ENCODE results near the gene SIDT2.
A peak's percentile ranks its signal among the peaks of the same experiment; 100 is the strongest.

Gene SIDT2

GRCh38 chr11:117172724-117173421, 5.7 kb upstream of the SIDT2 start:
- TF ChIP-seq ZNF274 (IDR thresholded peaks at IDR 0.05; ENCODE audit: low read depth, low read length) (no peak), YY1 (IDR thresholded peaks at IDR 0.05; ENCODE audit: insufficient read depth, insufficient read length) (no peak), SUZ12 (IDR thresholded peaks at IDR 0.05; ENCODE audit: extremely low read depth, insufficient read depth, insufficient read length) (no peak)
- Histone ChIP-seq H3K36me3 (ENCODE audit: insufficient read depth, insufficient read length, low read length) (peaks cover 15% of the 10 kb centered on the region), H3K9ac (ENCODE audit: insufficient read length, low read depth) (no peak overlapping the region), H3K4me3 (ENCODE audit: insufficient read length, low read depth) (no peak overlapping the region), H3K4me1 (ENCODE audit: insufficient read depth, insufficient read length) (peaks cover 3% of the 10 kb centered on the region), H3K9me3 (ENCODE audit: insufficient read depth, low read length) (no peaks in the 10 kb centered on the region), H3K27me3 (ENCODE audit: insufficient read depth, insufficient read length) (no peaks in the 10 kb centered on the region)
- no peak for DNase-seq (ENCODE audit: low read depth, low spot score)

GRCh38 chr11:117175104-117175503, 3.4 kb upstream of the SIDT2 start:
- Histone ChIP-seq H3K9ac (ENCODE audit: insufficient read length, low read depth) (no peak overlapping the region), H3K36me3 (ENCODE audit: insufficient read depth, insufficient read length, low read length) (peaks cover 11% of the 10 kb centered on the region), H3K4me1 (ENCODE audit: insufficient read depth, insufficient read length) (peaks cover 3% of the 10 kb centered on the region), H3K9me3 (ENCODE audit: insufficient read depth, low read length) (no peaks in the 10 kb centered on the region), H3K27me3 (ENCODE audit: insufficient read depth, insufficient read length) (no peaks in the 10 kb centered on the region), H3K4me3 (ENCODE audit: insufficient read length, low read depth) (no peak overlapping the region)
- TF ChIP-seq SUZ12 (IDR thresholded peaks at IDR 0.05; ENCODE audit: extremely low read depth, insufficient read depth, insufficient read length) (no peak), ZNF274 (IDR thresholded peaks at IDR 0.05; ENCODE audit: low read depth, low read length) (no peak), YY1 (IDR thresholded peaks at IDR 0.05; ENCODE audit: insufficient read depth, insufficient read length) (no peak)
- no peak for DNase-seq (ENCODE audit: low read depth, low spot score)

- peaks cover 9% of the 10 kb centered on the region for H3K36me3 ChIP-seq (ENCODE audit: insufficient read depth, insufficient read length, low read length)
- TF ChIP-seq YY1 (IDR thresholded peaks at IDR 0.05; ENCODE audit: insufficient read depth, insufficient read length), result no peak
- TF ChIP-seq SUZ12 (IDR thresholded peaks at IDR 0.05; ENCODE audit: extremely low read depth, insufficient read depth, insufficient read length), result no peak
- TF ChIP-seq ZNF274 (IDR thresholded peaks at IDR 0.05; ENCODE audit: low read depth, low read length), result no peak
- H3K4me1 ChIP-seq (ENCODE audit: insufficient read depth, insufficient read length), result peaks cover 4% of the 10 kb centered on the region
- no peak overlapping the region for H3K9ac ChIP-seq (ENCODE audit: insufficient read length, low read depth)
- no peaks in the 10 kb centered on the region for H3K27me3 ChIP-seq (ENCODE audit: insufficient read depth, insufficient read length)
- H3K9me3 ChIP-seq (ENCODE audit: insufficient read depth, low read length), result no peaks in the 10 kb centered on the region
- no peak for DNase-seq (ENCODE audit: low read depth, low spot score)
- H3K4me3 ChIP-seq (ENCODE audit: insufficient read length, low read depth), result no peak overlapping the region
These were observed 2.8 kb upstream of the SIDT2 start for GRCh38 chr11:117175781-117176180.

GRCh38 chr11:117176186-117176585, 2.4 kb upstream of the SIDT2 start:
- H3K27me3 ChIP-seq (ENCODE audit: insufficient read depth, insufficient read length), result no peaks in the 10 kb centered on the region
- H3K4me1 ChIP-seq (ENCODE audit: insufficient read depth, insufficient read length), result peaks cover 7% of the 10 kb centered on the region
- H3K4me3 ChIP-seq (ENCODE audit: insufficient read length, low read depth), result no peak overlapping the region
- H3K9ac ChIP-seq (ENCODE audit: insufficient read length, low read depth), result no peak overlapping the region
- H3K36me3 ChIP-seq (ENCODE audit: insufficient read depth, insufficient read length, low read length), result peaks cover 10% of the 10 kb centered on the region
- DNase-seq (ENCODE audit: low read depth, low spot score), result no peak
- TF ChIP-seq SUZ12 (IDR thresholded peaks at IDR 0.05; ENCODE audit: extremely low read depth, insufficient read depth, insufficient read length) (no peak), ZNF274 (IDR thresholded peaks at IDR 0.05; ENCODE audit: low read depth, low read length) (no peak)
- no peaks in the 10 kb centered on the region for H3K9me3 ChIP-seq (ENCODE audit: insufficient read depth, low read length)

- Histone ChIP-seq H3K9ac (ENCODE audit: insufficient read length, low read depth) (peak overlapping the region; percentile 68), H3K4me1 (ENCODE audit: insufficient read depth, insufficient read length) (peaks cover 8% of the 10 kb centered on the region), H3K4me3 (ENCODE audit: insufficient read length, low read depth) (peak overlapping the region; percentile 80), H3K27me3 (ENCODE audit: insufficient read depth, insufficient read length) (no peaks in the 10 kb centered on the region), H3K9me3 (ENCODE audit: insufficient read depth, low read length) (no peaks in the 10 kb centered on the region), H3K36me3 (ENCODE audit: insufficient read depth, insufficient read length, low read length) (peaks cover 22% of the 10 kb centered on the region)
- DNase-seq (ENCODE audit: low read depth, low spot score), result no peak
- TF ChIP-seq YY1 (IDR thresholded peaks at IDR 0.05; ENCODE audit: insufficient read depth, insufficient read length) (no peak), ZNF274 (IDR thresholded peaks at IDR 0.05; ENCODE audit: low read depth, low read length) (no peak), SUZ12 (IDR thresholded peaks at IDR 0.05; ENCODE audit: extremely low read depth, insufficient read depth, insufficient read length) (no peak)
These were observed 871 bp upstream of the SIDT2 start for GRCh38 chr11:117177534-117178209.

GRCh38 chr11:117179048-117179999, 781 bp downstream of the SIDT2 start:
- peak overlapping the region; percentile 88 for H3K9ac ChIP-seq (ENCODE audit: insufficient read length, low read depth)
- H3K36me3 ChIP-seq (ENCODE audit: insufficient read depth, insufficient read length, low read length), result peaks cover 33% of the 10 kb centered on the region
- no peaks in the 10 kb centered on the region for H3K9me3 ChIP-seq (ENCODE audit: insufficient read depth, low read length)
- H3K4me1 ChIP-seq (ENCODE audit: insufficient read depth, insufficient read length), result peaks cover 8% of the 10 kb centered on the region
- TF ChIP-seq ZNF274 (IDR thresholded peaks at IDR 0.05; ENCODE audit: low read depth, low read length), result no peak
- no peak for TF ChIP-seq SUZ12 (IDR thresholded peaks at IDR 0.05; ENCODE audit: extremely low read depth, insufficient read depth, insufficient read length)
- TF ChIP-seq YY1 (IDR thresholded peaks at IDR 0.05; ENCODE audit: insufficient read depth, insufficient read length), result no peak
- no peak for DNase-seq (ENCODE audit: low read depth, low spot score)
- H3K27me3 ChIP-seq (ENCODE audit: insufficient read depth, insufficient read length), result no peaks in the 10 kb centered on the region
- H3K4me3 ChIP-seq (ENCODE audit: insufficient read length, low read depth), result peak overlapping the region; percentile 80

All from NT2/D1 (cell line).